Activated CD8-positive, alpha-beta memory T cell treated with anti-CD3 and anti-CD28 coated beads, Interleukin-2, amount 50 U/mL, for 24 hours (primary cell): ENCODE data around the gene CAPN15.

Experiments
- DNase-seq: peaks from one replicate; pipeline ENCODE4 v3.0.0-alpha.2; 2020; ENCODE audit errors: extremely low read depth

Gene CAPN15

GRCh38 chr16:561413-561794 is 33.9 kb downstream of the CAPN15 start:
- DNase-seq, result no peak

GRCh38 chr16:561957-562938 is 34.7 kb downstream of the CAPN15 start:
- DNase-seq, result no peak

GRCh38 chr16:563072-563644 is 35.6 kb downstream of the CAPN15 start:
- no peak for DNase-seq

GRCh38 chr16:564690-565418 is 37.3 kb downstream of the CAPN15 start:
- no peak for DNase-seq

GRCh38 chr16:565419-566330 is 38.2 kb downstream of the CAPN15 start:
- no peak for DNase-seq

- no peak for DNase-seq
Observed at GRCh38 chr16:566475-567372, 39.2 kb downstream of the CAPN15 start, which contains the start of gene NHLRC4. TSS of gene NHLRC4 (plus strand) at chr16:567005. CDS start at chr16:568048, 1,043 bp downstream.

- no peak for DNase-seq
Observed at GRCh38 chr16:567373-568256, 40.1 kb downstream of the CAPN15 start.

- no peak for DNase-seq
Observed at GRCh38 chr16:568401-569258, 41.1 kb downstream of the CAPN15 start.

GRCh38 chr16:569445-570254 is 42.1 kb downstream of the CAPN15 start, which contains the start of gene PIGQ:
TSS of gene PIGQ (plus strand) at chr16:569968. CDS start at chr16:574075, 4,107 bp downstream.
- peak; percentile 15 for DNase-seq

GRCh38 chr16:572865-573650 is 45.5 kb downstream of the CAPN15 start:
- DNase-seq, result no peak

GRCh38 chr16:574021-574760 is 46.7 kb downstream of the CAPN15 start:
- DNase-seq, result no peak

GRCh38 chr16:575354-576196 is 48.1 kb downstream of the CAPN15 start:
- no peak for DNase-seq

GRCh38 chr16:576197-576822 is 48.8 kb downstream of the CAPN15 start:
- DNase-seq, result no peak

GRCh38 chr16:576823-577201 is 49.3 kb downstream of the CAPN15 start:
- DNase-seq, result no peak
